Psoas muscle (tissue), 8 donors: ENCODE data around the gene STAG2. TPM values are rescaled to one million over a fixed set of nuclear protein-coding genes. Genes with fewer than 3 reads are reported as not detected.

Source experiments
- ATAC-seq, 4 donors: fragments of 200-7000 bp; cut with Tn5 transposase; one replicate each; pipeline ENCODE4 v1.9.1; 2020; ENCODE audit warnings: moderate library complexity in 3 of 4, mild to moderate bottlenecking in 2 of 4
- DNase-seq, 2 donors: peaks; one replicate each; pipeline ENCODE4 v3.0.0-alpha.2; 2020
- H3K27ac ChIP-seq: fragments of 200-600 bp; one replicate; pipeline ENCODE4 v1.8.0; 2022
- H3K27me3 ChIP-seq, 3 donors: fragments of 200-600 bp in 1 of 3; one replicate each; pipeline versions ENCODE4 v1.6.1 to v1.8.0; 2013 to 2022; ENCODE audit warnings: low read length in 2 of 3, mild to moderate bottlenecking in 2 of 3, moderate library complexity in 1 of 3; ENCODE audit not compliant: insufficient read depth in 3 of 3
- H3K36me3 ChIP-seq, 2 donors: fragments of 200-600 bp in 1 of 2; one replicate each; pipeline versions ENCODE4 v1.6.1 to v1.8.0; 2013 to 2022; ENCODE audit warnings: low read depth in 1 of 2, mild to moderate bottlenecking in 1 of 2, moderate library complexity in 1 of 2; ENCODE audit not compliant: insufficient read depth in 1 of 2
- H3K4me1 ChIP-seq: fragments of 200-600 bp; one replicate; pipeline ENCODE4 v1.8.0; 2022
- H3K4me3 ChIP-seq: fragments of 200-600 bp; one replicate; pipeline ENCODE4 v1.8.0; 2022; ENCODE audit warnings: mild to moderate bottlenecking
- H3K9me3 ChIP-seq: fragments of 200-600 bp; one replicate; pipeline ENCODE4 v1.8.0; 2022
- CTCF ChIP-seq: fragments of 200-600 bp; IDR thresholded peaks from one replicate; pipeline ENCODE4 v1.8.0; 2022; ENCODE audit warnings: antibody characterized with exemption
- WGBS, 3 donors: extraction: QIAGEN DNeasy Blood & Tissue Kit; methylation state at CpG; one replicate each; pipeline versions ENCODE4 v1.1.6 to v1.1.7; 2013; 5-methylcytosine and 5-hydroxymethylcytosine counted together
- intact Hi-C, 2 donors: fragments of 100-400 bp; cut with DNase I; formaldehyde crosslinking; loops; one replicate each; pipeline versions ENCODE4 v1.11.0 to v1.14.2; 2022
- long read RNA-seq, 2 donors: library from polyadenylated mRNA; unstranded; transcript quantifications; one replicate each; pipeline ENCODE4 v2.0.0, GENCODE V29; 2021
- polyA plus RNA-seq, 3 donors: library from polyadenylated mRNA; stranded (reverse); fragments of 200-250 nt; gene quantifications; one replicate each; pipeline ENCODE4 v1.2.3, GENCODE V29; 2013
- total RNA-seq, 4 donors: library from RNA; stranded (reverse); fragmentation: NEBNext Ultra II Directional in 2 of 4; extraction: Animal tissue kit (Norgen Biotek cat#: 25700) in 2 of 4; gene quantifications; one replicate each; pipeline versions ENCODE4 v1.2.1 to v1.2.4, GENCODE V29; 2021 to 2023
- donor health status: healthy with polysubstance abuse.
- donor health status: DM: no; HTN: no; CAD: no; lungs with moderate emphysema.
- donor health status: Bipolar disorder and iron deficiency.
- donor health status: healthy.
- donor health status: DM: yes; HTN: yes; CAD: no.
- donor health status: DM: no; HTN: no; CAD: no.
- donor health status: DM: no; HTN: no; CAD: no.
- donor health status: DM: yes; HTN: yes; CAD: no.

Gene STAG2
- total RNA-seq (10 to 100 TPM; 33.0 to 46.7 (median 44.7) TPM), polyA plus RNA-seq (10 to 100 TPM in 2 of 3 donors, 1 to 10 TPM in 1; 9.5 to 36.3 (median 17.3) TPM)
- long read RNA-seq, donor 1, full-length matches to known transcripts = 9 of 32 reads
- long read RNA-seq, donor 1, partial matches to known transcripts = 7 of 32 reads
- long read RNA-seq, donor 1, other reads (novel, unspliced or antisense) = 16 of 32 reads
- long read RNA-seq, donor 2, full-length matches to known transcripts = 16 of 41 reads
- long read RNA-seq, donor 2, partial matches to known transcripts = 9 of 41 reads
- long read RNA-seq, donor 2, other reads (novel, unspliced or antisense) = 16 of 41 reads

GRCh38 chrX:123961268-123962005, at the start of gene STAG2:
Gene STAG2, plus strand, starts transcription at chrX:123961706. Its CDS starts 60,922 bp downstream, at chrX:124022628.
- H3K36me3 ChIP-seq = no peaks in the 10 kb centered on the region
- DNase-seq (peak; percentile 69 to 83), ATAC-seq (peak; percentile 67 to 68 (median 67))
- 0 to 31% (median 1%) methylated on average over 6 to 38 of the region's 38 CpGs for WGBS, 3 donors
- no peaks in the 10 kb centered on the region for H3K9me3 ChIP-seq
- intact Hi-C loops = loop anchor here in 1 of 2 donors (1.0 to 10.0 kb wide), 4 partner anchors 61 to 136 kb away; partner anchors contain the start of gene XIAP
- no peak for TF ChIP-seq CTCF
- peak within 1 kb of the TSS; percentile 80 for H3K4me3 ChIP-seq
- H3K27ac ChIP-seq = peak within 1 kb of the TSS; percentile 95
- H3K27me3 ChIP-seq = no peaks in the 10 kb centered on the region
- peaks cover 7% of the 10 kb centered on the region for H3K4me1 ChIP-seq

- no peaks in the 10 kb centered on the region for H3K36me3 ChIP-seq
- H3K4me3 ChIP-seq = no peak overlapping the region
- H3K27ac ChIP-seq = no peak overlapping the region
- no peak for TF ChIP-seq CTCF
- H3K9me3 ChIP-seq = no peaks in the 10 kb centered on the region
- intact Hi-C loops = no loop called here
- no peaks in the 10 kb centered on the region for H3K4me1 ChIP-seq
- no peak for ATAC-seq
- H3K27me3 ChIP-seq = no peaks in the 10 kb centered on the region
- no peak for DNase-seq
These were observed 44.4 kb upstream of the STAG2 start for GRCh38 chrX:123917069-123917468.

GRCh38 chrX:123918106-123918721, 43.3 kb upstream of the STAG2 start:
- H3K4me1 ChIP-seq = no peaks in the 10 kb centered on the region
- no peaks in the 10 kb centered on the region for H3K9me3 ChIP-seq
- H3K27me3 ChIP-seq = no peaks in the 10 kb centered on the region
- no peak for TF ChIP-seq CTCF
- H3K27ac ChIP-seq = no peak overlapping the region
- intact Hi-C loops = no loop called here
- no peak for DNase-seq
- ATAC-seq = no peak
- H3K36me3 ChIP-seq = no peaks in the 10 kb centered on the region
- 65 to 70% (median 66%) methylated on average over 4 of the region's 4 CpGs for WGBS, 3 donors
- H3K4me3 ChIP-seq = no peak overlapping the region

GRCh38 chrX:123920105-123920785, 41.3 kb upstream of the STAG2 start:
- 0 to 94% (median 70%) methylated on average over 1 of the region's 1 CpG for WGBS, 3 donors
- no peaks in the 10 kb centered on the region for H3K36me3 ChIP-seq

More at GRCh38 chrX:123920105-123920785, 41.3 kb upstream of the STAG2 start:
- ATAC-seq = no peak
- no peaks in the 10 kb centered on the region for H3K9me3 ChIP-seq
- no peak for TF ChIP-seq CTCF
- H3K27me3 ChIP-seq = no peaks in the 10 kb centered on the region
- no peak for DNase-seq
- no peaks in the 10 kb centered on the region for H3K4me1 ChIP-seq
- H3K4me3 ChIP-seq = no peak overlapping the region
- no peak overlapping the region for H3K27ac ChIP-seq
- intact Hi-C loops = no loop called here
